K562 (cell line): Measurements from ENCODE around the gene ANKRD44. TPM values are rescaled to one million over a fixed set of nuclear protein-coding genes. Genes with fewer than 3 reads are reported as not detected.

Source experiments
- ATAC-seq: fragments of 200-7000 bp; cut with Tn5 transposase; 3 replicates; pipeline ENCODE4 v1.9.1; 2020; ENCODE audit warnings: moderate library complexity
- BruUV-seq: library from RNA; stranded (reverse); fragments of 400-500 nt; replicated peaks from 2 replicates; lab custom pipeline; 2021; lab: Mats Ljungman, UMichigan
- CTCF ChIA-PET: fragments of 300-600 bp; formaldehyde crosslinking; extraction: SDS; loops from one replicate; lab custom pipeline; 2021; ENCODE audit warnings: low intra/inter-chr PET ratio; lab: Yijun Ruan, JAX
- POLR2A ChIA-PET: fragments of 300-600, 350-650 bp; sonication (Branson Sonifier 250); formaldehyde crosslinking; extraction: SDS; loops from one replicate; lab custom pipeline; 2021; ENCODE audit warnings: antibody characterized with exemption, inconsistent platforms; lab: Yijun Ruan, JAX
- DNase-seq, 4 experiments: peaks; one replicate each; pipeline versions ENCODE4 v3.0.0 to v3.0.0-alpha.2; 2011 to 2018; ENCODE audit warnings: low spot score in 3 of 4, mixed read lengths in 3 of 4; ENCODE audit errors: extremely low read depth in 1 of 4
- FAIRE-seq: peaks from 2 replicates; lab custom pipeline; 2011; peaks lifted over from hg19 to GRCh38; lab: Jason Lieb, UNC
- H2AFZ ChIP-seq: 2 replicates; pipeline ENCODE4 v1.6.0; 2011; ENCODE audit warnings: low read depth, low read length, control low read depth, inconsistent platforms
- H3K27ac ChIP-seq: fragments of 200-600 bp; 3 replicates; pipeline ENCODE4 v1.8.0; 2011; ENCODE audit warnings: low read depth, mild to moderate bottlenecking, control low read depth, inconsistent platforms, low read length, moderate library complexity, mixed read lengths; ENCODE audit errors: extremely low read depth
- H3K27me3 ChIP-seq, 2 experiments: fragments of 300-600 bp in 1 of 2; 2 replicates in 1 of 2; 3 replicates in 1 of 2; pipeline versions ENCODE4 v1.6.0 to v1.8.0; 2011; ENCODE audit warnings: inconsistent platforms in 2 of 2, low read length in 2 of 2, mild to moderate bottlenecking in 1 of 2, mixed read lengths in 1 of 2, moderate library complexity in 1 of 2; ENCODE audit not compliant: control insufficient read depth in 2 of 2, insufficient read depth in 2 of 2
- H3K36me3 ChIP-seq: fragments of 300-600 bp; 3 replicates; pipeline ENCODE4 v1.8.0; 2011; ENCODE audit warnings: mild to moderate bottlenecking, low read length, inconsistent platforms; ENCODE audit not compliant: control insufficient read depth, insufficient read depth
- H3K4me1 ChIP-seq, 2 experiments: fragments of 200-600 bp in 1 of 2; replicated peaks in 1 of 2; 2 replicates in 1 of 2; 3 replicates in 1 of 2; pipeline versions ENCODE4 v1.5.1 to v1.8.0; 2011; ENCODE audit warnings: inconsistent platforms in 2 of 2, low read length in 2 of 2, mild to moderate bottlenecking in 1 of 2, mixed read lengths in 1 of 2, moderate library complexity in 1 of 2; ENCODE audit not compliant: control insufficient read depth in 2 of 2, insufficient read depth in 2 of 2
- H3K4me2 ChIP-seq: 2 replicates; pipeline ENCODE4 v1.6.1; 2011; ENCODE audit warnings: low read length, control low read depth, inconsistent platforms, mixed read lengths; ENCODE audit not compliant: insufficient read depth
- H3K4me3 ChIP-seq: fragments of 200-600 bp; sonication (generic), shearing (Covaris generic); 2 replicates; pipeline ENCODE4 v1.5.1; 2016; ENCODE audit warnings: control low read depth, inconsistent platforms
- H3K79me2 ChIP-seq: fragments of 200-600 bp; 3 replicates; pipeline ENCODE4 v1.8.0; 2011; ENCODE audit warnings: low read length, inconsistent platforms; ENCODE audit not compliant: control insufficient read depth, insufficient read depth
- H3K9ac ChIP-seq, 2 experiments: 2 replicates each; pipeline versions ENCODE4 v1.6.0 to v1.6.1; 2011; ENCODE audit warnings: low read depth in 2 of 2, low read length in 2 of 2, control low read depth in 1 of 2, inconsistent platforms in 1 of 2, mild to moderate bottlenecking in 1 of 2, mixed read lengths in 1 of 2; ENCODE audit not compliant: insufficient read depth in 1 of 2
- H3K9me1 ChIP-seq: one replicate; pipeline ENCODE4 v1.6.0; 2011; ENCODE audit warnings: inconsistent platforms, mild to moderate bottlenecking, low read length, moderate library complexity; ENCODE audit not compliant: control insufficient read depth, insufficient read depth
- H3K9me3 ChIP-seq: replicated peaks from 2 replicates; pipeline ENCODE4 v1.5.1; 2011; ENCODE audit warnings: low read depth, low read length, inconsistent platforms; ENCODE audit not compliant: control insufficient read depth, insufficient read depth
- H4K20me1 ChIP-seq: replicated peaks from 2 replicates; pipeline ENCODE4 v1.6.1; 2011; ENCODE audit warnings: low read length, inconsistent platforms, mixed read lengths; ENCODE audit not compliant: control insufficient read depth, insufficient read depth
- BRD9 ChIP-seq: fragments of 450-650 bp; IDR thresholded peaks from 2 replicates; pipeline ENCODE4 v1.6.1; 2018; ENCODE audit warnings: low read depth; ENCODE audit not compliant: partially characterized antibody
- CEBPG ChIP-seq, 3 experiments: fragments of 200-800 bp in 1 of 3; sonication (Bioruptor generic) in 1 of 3; sonication (generic) in 1 of 3; formaldehyde crosslinking in 1 of 3; IDR thresholded peaks in 2 of 3; conservative IDR thresholded peaks in 1 of 3; 2 replicates each; pipeline versions ENCODE4 v1.6.1 to v1.8.0; 2016 to 2022; ENCODE audit warnings: missing compliant biosample characterization in 2 of 3, missing genetic modification characterization in 2 of 3, mild to moderate bottlenecking in 1 of 3, missing genetic modification reagents in 1 of 3
- ESRRA ChIP-seq: fragments of 450-650 bp; IDR thresholded peaks from 2 replicates; pipeline ENCODE4 v1.6.1; 2014; ENCODE audit warnings: low read depth, mild to moderate bottlenecking, moderate library complexity, borderline replicate concordance
- FOXK2 ChIP-seq, 2 experiments: fragments of 450-650 bp; IDR thresholded peaks in 1 of 2; conservative IDR thresholded peaks in 1 of 2; 2 replicates each; pipeline ENCODE4 v1.6.1; 2016; ENCODE audit warnings: low read depth in 2 of 2, mild to moderate bottlenecking in 1 of 2
- HNRNPL ChIP-seq: fragments of 200-400 bp; formaldehyde crosslinking; IDR thresholded peaks from 2 replicates; pipeline ENCODE4 v1.6.1; 2017; ENCODE audit warnings: low read depth, mild to moderate bottlenecking, low read length
- OTX1 ChIP-seq: fragments of 450-650 bp; formaldehyde crosslinking; IDR thresholded peaks from 2 replicates; pipeline ENCODE4 v1.4.0; 2022; ENCODE audit warnings: mild to moderate bottlenecking
- PRPF4 ChIP-seq: fragments of 200-400 bp; formaldehyde crosslinking; IDR thresholded peaks from one replicate; pipeline ENCODE4 v1.6.1; 2017; ENCODE audit warnings: low read length, low read depth, mild to moderate bottlenecking; ENCODE audit not compliant: insufficient read depth, poor library complexity, severe bottlenecking
- RBM17 ChIP-seq: fragments of 200-400 bp; formaldehyde crosslinking; IDR thresholded peaks from 2 replicates; pipeline ENCODE4 v1.6.1; 2017; ENCODE audit warnings: low read depth, mild to moderate bottlenecking, low read length, borderline replicate concordance
- TAF1 ChIP-seq: IDR thresholded peaks from 2 replicates; pipeline ENCODE4 v1.6.1; 2011; ENCODE audit warnings: mild to moderate bottlenecking, low read length, moderate library complexity; ENCODE audit not compliant: insufficient read depth, control insufficient read depth, severe bottlenecking; ENCODE audit errors: extremely low read depth
- TAF9B ChIP-seq: fragments of 450-650 bp; IDR thresholded peaks from 2 replicates; pipeline ENCODE4 v1.6.1; 2018; ENCODE audit warnings: mild to moderate bottlenecking; ENCODE audit not compliant: partially characterized antibody
- USF2 ChIP-seq: sonication (generic); formaldehyde crosslinking; IDR thresholded peaks from 2 replicates; pipeline ENCODE4 v1.5.0; 2020; ENCODE audit warnings: missing genetic modification reagents
- ZNF551 ChIP-seq: fragments of 250-450 bp; sonication (Bioruptor Pico); IDR thresholded peaks from 2 replicates; pipeline ENCODE4 v1.5.0; 2021; ENCODE audit warnings: mild to moderate bottlenecking, moderate library complexity
- ZNF830 ChIP-seq: fragments of 250-450 bp; sonication (Bioruptor Pico); IDR thresholded peaks from 2 replicates; pipeline ENCODE4 v1.5.0; 2021; ENCODE audit warnings: mild to moderate bottlenecking
- WGBS: fragments of 100-300 bp; shearing (Covaris generic); methylation state at CpG from one replicate; pipeline ENCODE4 v1.1.6; 2016; ENCODE audit warnings: low coverage, mixed read lengths; ENCODE audit not compliant: insufficient coverage; ENCODE audit errors: missing lambda C conversion rate; 5-methylcytosine and 5-hydroxymethylcytosine counted together
- in situ Hi-C: fragments of 300-500 bp; cut with MboI; formaldehyde crosslinking; loops from 4 replicates; pipeline ENCODE4 v1.15.0; 2018; ENCODE audit warnings: inconsistent platforms, mixed read lengths
- intact Hi-C: fragments of 100-400 bp; cut with micrococcal nuclease; formaldehyde crosslinking; loops from 2 replicates; pipeline ENCODE4 v1.14.2; 2022
- polyA plus RNA-seq, 8 experiments: library from polyadenylated mRNA; depleted of rRNA in 4 of 8; stranded (reverse) in 5 of 8; unstranded in 3 of 8; fragments of >200 nt; fragmentation: Nextera tagmentation in 2 of 8; fragmentation: Illumina TruSeq in 1 of 8; extraction: Ambion mirVana in 2 of 8; extraction: Trizol in 1 of 8; gene quantifications; 2 replicates each; pipeline versions ENCODE4 v1.2.1 to v1.2.3, GENCODE V29; 2011 to 2014; ENCODE audit warnings: inconsistent platforms in 1 of 8, missing spikeins in 1 of 8
- total RNA-seq, 7 experiments: library from RNA; depleted of rRNA in 6 of 7; stranded (reverse); fragments of >200 nt in 6 of 7; fragmentation: Illumina TruSeq in 2 of 7; extraction: Trizol in 2 of 7; gene quantifications; 2 replicates each; pipeline versions ENCODE4 v1.2.1 to v1.2.3, GENCODE V29; 2011 to 2021; ENCODE audit warnings: low replicate concordance in 1 of 7

ANKRD44 gene
- total and polyA plus RNA-seq, 9 of the 15 experiments (the other 6 are each of a cell fraction or from before 2014, with no cell fraction given) = 0.03 to 0.64 (median 0.07) TPM; not detected in 3

GRCh38 chr2:197078535-197078934, 232.0 kb downstream of the ANKRD44 start:
- in situ Hi-C loops = no loop called here
- intact Hi-C loops = loop anchor here (10.0 kb wide), 1 partner anchor 296 kb away; no protein-coding TSS in a partner anchor

More at GRCh38 chr2:197078535-197078934, 232.0 kb downstream of the ANKRD44 start:
- Histone ChIP-seq H3K27me3 (no peaks in the 10 kb centered on the region; a peak in 1 of 5 replicates), H3K9me1 (no peaks in the 10 kb centered on the region), H3K9me3 (no peaks in the 10 kb centered on the region), H4K20me1 (no peaks in the 10 kb centered on the region), H3K4me3 (no peak overlapping the region), H3K79me2 (no peaks in the 10 kb centered on the region), H3K9ac (no peak overlapping the region), H3K4me2 (no peak overlapping the region), H3K36me3 (no peaks in the 10 kb centered on the region), H3K4me1 (no peaks in the 10 kb centered on the region), H3K27ac (no peak overlapping the region), H2AFZ (no peak overlapping the region)
- ATAC-seq (no peak), FAIRE-seq (no peak), DNase-seq (no peak)
- ChIA-PET POLR2A (no interaction called here), CTCF (no interaction called here)
- 0% methylated on average over 4 of the region's 4 CpGs for WGBS
- no TSS peak for BruUV-seq
- no peak for TF ChIP-seq FOXK2 (conservative IDR thresholded peaks at IDR 0.05 in 1 of 2, IDR thresholded peaks at IDR 0.05 in 1 of 2; ENCODE audit: low read depth in 2 of 2)
- TF ChIP-seq TAF9B = no peak
- TF ChIP-seq HNRNPL = no peak
- no peak for TF ChIP-seq ZNF830 (CRISPR knock-in tag)
- TF ChIP-seq ZNF551 (CRISPR knock-in tag) = no peak
- no peak for TF ChIP-seq CEBPG (CRISPR knock-in tag; IDR thresholded peaks at IDR 0.05)
- no peak for TF ChIP-seq CEBPG (tag; conservative IDR thresholded peaks at IDR 0.05 in 1 of 2, IDR thresholded peaks at IDR 0.05 in 1 of 2)
- TF ChIP-seq ESRRA = no peak
- no peak for TF ChIP-seq RBM17
- no peak for TF ChIP-seq OTX1
- no peak for TF ChIP-seq USF2 (CRISPR knock-in tag)
- TF ChIP-seq PRPF4 = no peak
- TF ChIP-seq BRD9 = no peak
- TF ChIP-seq TAF1 = no peak
